HG03432 (cell line): ENCODE data around the gene STK10.
"Not testable (repeated sequence)": the region's sequence is repeated elsewhere in the genome, so short reads cannot be mapped to it uniquely, and the experiment has no call there.

Source experiments
- ATAC-seq: cut with Tn5 transposase; IDR thresholded peaks from one replicate; pipeline ENCODE4 v1.9.1; 2021; ENCODE audit warnings: mild to moderate bottlenecking, moderate library complexity; ENCODE audit not compliant: unreplicated experiment

Gene STK10

GRCh38 chr5:172029876-172030275, 158.1 kb downstream of the STK10 start:
- no peak for ATAC-seq

- ATAC-seq, result no peak
These were observed 159.9 kb downstream of the STK10 start for GRCh38 chr5:172028167-172028566.

- not testable (repeated sequence) for ATAC-seq
These were observed 167.8 kb downstream of the STK10 start for GRCh38 chr5:172020110-172020786.

DNA sequence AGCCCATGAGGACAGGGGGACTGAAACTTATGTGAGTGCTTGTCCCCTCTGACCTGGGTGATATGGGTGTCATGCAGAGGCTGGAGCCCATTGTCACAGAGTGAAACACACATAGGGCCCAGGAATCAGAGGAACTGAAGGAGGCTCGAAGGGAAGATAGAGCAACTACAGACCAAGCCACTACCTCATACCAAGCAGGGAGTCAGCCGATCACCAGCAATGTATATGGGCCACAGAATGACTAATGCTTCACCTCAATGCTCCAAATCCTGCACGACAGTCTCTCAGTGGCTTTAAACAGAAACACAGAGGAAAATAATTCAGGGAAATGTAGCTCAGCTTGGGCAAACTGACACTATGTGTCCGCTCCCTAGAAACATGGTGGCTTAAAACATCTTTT, 172.7 kb downstream of the STK10 start:
- ATAC-seq, result no peak

DNA sequence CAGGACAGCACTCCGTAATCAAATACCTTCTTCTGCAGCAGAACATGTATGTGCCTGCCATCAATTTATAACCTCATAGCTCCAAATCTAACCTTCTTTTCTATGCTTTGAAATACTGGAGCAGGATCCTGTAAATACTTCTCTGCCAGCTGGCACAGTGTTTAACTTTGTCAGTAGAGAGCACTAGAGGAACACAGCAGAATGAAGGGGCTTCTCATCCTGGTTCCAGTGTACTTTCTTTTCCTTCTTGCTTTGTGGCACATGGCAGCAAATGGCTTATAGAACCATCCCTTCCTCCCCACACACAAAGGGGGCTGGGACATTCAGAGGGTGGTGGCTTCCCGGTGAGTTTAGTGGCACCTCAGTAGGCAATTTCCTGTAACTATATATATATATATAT, 177.7 kb downstream of the STK10 start:
- ATAC-seq, result no peak

DNA sequence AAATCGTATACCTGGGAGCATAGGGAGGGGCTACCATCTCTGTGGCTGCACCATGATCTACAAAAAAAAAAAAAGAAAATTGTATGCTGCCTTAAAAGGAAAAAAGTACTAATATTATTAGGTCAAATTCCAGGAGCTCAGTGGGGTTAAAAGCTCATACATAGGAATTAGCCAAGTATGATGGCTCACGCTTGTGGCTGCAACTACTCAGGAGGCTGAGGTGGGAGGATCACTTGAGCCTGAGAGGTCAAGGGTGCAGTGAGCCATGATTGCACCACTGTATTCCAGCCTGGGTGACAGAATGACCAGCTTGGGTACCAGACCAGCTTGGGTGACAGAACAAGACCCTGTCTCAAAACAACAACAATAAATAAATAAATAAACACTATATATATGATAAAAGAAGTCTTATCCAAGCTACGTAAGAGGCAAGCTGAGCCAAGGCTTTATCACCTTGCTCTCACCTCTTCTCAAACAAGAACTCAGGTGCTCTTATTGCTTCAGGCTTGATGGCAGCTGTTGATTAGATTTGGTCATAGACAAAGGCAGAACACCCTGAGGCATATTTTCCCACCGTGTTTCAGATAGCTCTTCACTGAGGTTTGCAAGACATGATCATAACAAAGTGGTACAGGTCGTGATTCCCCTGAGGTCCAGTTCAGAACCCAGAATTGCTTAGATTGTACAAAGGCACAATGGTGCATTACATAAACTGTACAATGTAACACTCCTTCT, 178.3 kb downstream of the STK10 start:
- ATAC-seq, result no peak

DNA sequence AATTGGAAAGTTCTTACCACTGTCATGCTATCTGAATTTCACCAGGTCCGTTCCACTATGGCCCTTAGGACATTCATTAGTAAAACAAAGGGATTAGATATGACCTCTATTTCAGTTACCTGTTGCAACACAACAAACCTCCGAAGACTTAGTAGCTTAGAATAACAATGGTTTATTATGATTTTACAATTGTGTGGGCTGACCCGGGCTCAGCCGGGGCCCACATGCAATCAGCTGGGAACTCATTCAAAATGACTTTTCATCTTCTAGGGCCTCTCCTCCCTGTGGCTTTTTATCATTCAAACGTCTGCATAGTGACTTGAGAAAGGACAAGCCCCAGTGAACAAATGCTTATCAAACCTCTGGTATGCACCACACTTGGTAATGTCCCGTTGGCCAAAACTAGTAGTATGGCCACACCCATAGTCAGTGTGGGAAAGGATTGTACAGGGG, 179.3 kb downstream of the STK10 start:
- ATAC-seq, result no peak

- no peak for ATAC-seq
These were observed 179.9 kb downstream of the STK10 start for GRCh38 chr5:172008111-172008455.

DNA sequence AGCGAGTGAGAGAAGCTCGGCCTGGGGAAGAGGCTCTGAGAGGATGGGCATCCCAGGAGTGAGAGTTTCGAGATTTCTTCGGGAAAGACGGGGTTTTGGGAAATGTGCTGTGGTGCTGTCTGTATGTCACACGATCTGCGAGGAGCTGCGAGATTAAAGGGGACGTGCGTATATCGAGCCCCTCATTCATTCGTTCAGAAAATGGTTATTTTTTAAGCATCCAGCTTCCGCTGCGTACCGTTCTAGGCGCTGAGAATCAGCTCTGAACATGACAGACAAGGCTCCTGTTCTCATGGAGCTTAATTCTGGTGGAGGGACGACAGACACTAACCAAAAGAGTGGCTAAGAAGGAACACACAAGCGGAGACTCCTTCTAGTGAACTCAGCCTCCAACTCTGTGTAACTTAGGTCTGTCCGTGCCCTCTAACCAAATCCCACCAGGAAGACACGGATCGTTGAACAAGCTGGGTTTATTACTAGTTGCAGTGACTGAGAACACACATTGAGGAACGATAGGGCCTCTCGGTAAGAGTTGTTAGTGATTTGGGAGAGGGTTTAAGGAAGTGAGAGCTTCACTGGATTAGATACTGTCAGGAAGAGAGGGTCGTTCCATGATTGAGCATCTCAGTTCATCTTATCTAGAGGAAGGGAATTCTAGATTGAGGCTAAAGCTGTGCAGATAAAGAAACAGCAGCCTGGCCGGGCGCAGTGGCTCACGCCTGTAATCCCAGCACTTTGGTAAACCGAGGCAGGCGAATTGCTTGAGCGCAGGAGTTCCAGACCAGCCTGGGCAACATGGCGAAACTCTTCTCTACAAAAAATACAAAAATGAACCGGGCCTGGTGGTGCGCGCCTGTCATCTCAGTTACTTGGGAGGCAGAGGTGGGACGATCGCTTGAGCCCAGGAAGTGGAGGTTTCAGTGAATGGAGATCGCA, 180.6 kb downstream of the STK10 start:
- ATAC-seq, result peak; percentile 0

- ATAC-seq, result peak; percentile 87
These were observed 181.5 kb downstream of the STK10 start, which contains the start of gene FBXW11 for GRCh38 chr5:172006321-172007174. TSS of gene FBXW11 (minus strand) at chr5:172006638. CDS start at chr5:172006502, 136 bp downstream.

GRCh38 chr5:172005708-172006320, 182.2 kb downstream of the STK10 start:
- ATAC-seq, result peak; percentile 1

- ATAC-seq, result no peak
These were observed 183.2 kb downstream of the STK10 start for GRCh38 chr5:172004824-172005237.

GRCh38 chr5:172003746-172004145, 184.3 kb downstream of the STK10 start:
- ATAC-seq, result no peak

GRCh38 chr5:172002840-172003512, 185.0 kb downstream of the STK10 start:
- ATAC-seq, result no peak

DNA sequence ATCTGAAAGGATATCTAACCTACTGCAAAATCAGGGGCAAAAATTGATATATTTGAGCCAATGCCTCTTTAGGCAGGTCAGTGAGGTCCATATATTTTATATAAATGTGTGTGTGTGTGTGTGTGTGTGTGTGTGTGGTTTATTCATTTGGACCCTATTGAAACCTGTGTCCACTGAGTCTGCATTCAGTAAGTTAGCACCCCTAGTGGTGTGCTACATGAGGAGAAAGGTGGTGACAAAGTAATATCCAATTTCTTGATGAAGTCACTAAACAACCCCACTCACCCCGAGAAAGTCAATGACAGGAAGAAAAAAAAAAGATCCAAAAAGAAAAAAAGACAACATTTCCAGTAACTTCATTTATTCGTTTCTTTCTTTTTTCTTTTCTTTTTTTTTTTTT, 185.7 kb downstream of the STK10 start:
- ATAC-seq, result no peak

DNA sequence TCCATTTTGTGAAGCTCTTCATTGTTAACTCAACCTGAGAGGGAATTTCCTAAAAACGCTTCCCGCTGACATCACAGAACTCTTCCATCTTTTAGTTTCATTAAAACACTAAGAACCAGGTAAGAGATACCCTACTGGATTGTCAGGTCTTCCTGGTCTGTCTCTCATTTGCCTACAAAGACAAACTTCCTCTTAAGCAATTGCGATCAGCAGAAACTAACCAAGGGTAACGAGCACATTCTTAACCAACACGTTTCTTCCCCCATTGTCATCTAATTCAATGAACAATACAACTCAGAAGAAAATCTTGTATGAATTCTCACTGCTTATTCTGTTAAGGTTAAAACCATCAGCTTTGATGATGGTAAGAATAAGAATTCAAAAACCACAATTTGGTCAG, 188.1 kb downstream of the STK10 start:
- peak; percentile 57 for ATAC-seq

DNA sequence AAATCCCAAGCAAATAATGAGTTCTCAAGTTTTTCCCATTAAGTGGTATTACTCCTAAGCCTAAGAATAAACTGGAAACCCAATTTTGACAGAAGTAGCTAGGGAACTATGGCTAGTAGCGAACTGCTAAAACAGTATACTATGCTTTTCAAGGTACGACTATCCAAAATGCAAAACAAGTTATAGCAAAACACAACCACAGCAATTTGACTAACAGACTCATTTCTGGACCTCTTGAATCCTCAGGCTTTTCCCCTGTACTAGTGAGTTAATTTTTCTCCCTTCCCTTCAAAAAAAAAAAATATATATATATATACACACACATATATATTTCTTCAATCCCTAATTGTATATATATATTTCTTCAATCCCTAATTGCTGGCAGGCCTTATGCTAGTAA, 188.9 kb downstream of the STK10 start:
- no peak for ATAC-seq

DNA sequence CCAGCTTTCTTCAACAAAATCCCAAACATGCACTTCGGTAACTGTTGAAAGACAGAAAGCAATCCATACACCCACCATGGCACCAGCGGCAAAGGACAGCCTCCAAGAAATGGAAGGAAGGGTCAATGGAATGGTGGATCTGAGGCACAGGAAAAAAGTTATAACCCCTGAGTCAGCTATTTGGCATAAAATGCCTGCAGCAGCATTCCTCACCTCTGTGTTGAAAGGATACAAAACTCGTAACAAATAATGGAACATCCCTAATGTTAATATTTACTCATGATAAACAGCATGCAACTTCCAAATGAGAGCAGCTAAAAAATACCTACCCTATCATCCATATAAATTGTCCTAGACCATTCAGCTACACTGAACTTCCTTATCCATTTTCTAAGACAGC, 191.0 kb downstream of the STK10 start:
- no peak for ATAC-seq

DNA sequence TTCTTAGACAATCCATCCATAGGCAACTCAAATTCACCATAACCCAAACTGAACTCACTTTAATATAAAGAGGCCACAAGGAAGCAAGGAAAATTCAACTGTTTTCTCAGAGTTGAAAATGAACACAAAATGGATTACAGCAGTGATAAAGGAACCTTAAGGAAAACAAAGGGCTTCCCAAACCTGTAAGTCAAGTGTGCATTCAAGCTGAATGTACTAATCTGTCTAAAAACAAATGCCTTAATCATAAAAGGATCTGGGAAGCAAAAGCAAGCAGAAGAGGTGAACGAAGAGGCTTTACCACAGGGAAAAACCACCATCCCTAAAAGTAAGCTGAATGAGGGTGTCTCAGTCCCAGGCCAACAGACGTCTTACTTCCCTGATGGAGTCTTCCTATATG, 195.2 kb downstream of the STK10 start:
- no peak for ATAC-seq
